Activated T-cell treated with anti-CD3 and anti-CD28 coated beads for 48 hours (primary cell): ENCODE data around the gene CEACAM1.
"Not testable (repeated sequence)": the region's sequence is repeated elsewhere in the genome, so short reads cannot be mapped to it uniquely, and the experiment has no call there.

Source experiments
- DNase-seq: peaks from one replicate; pipeline ENCODE4 v3.0.0-alpha.2; 2020; ENCODE audit warnings: low read depth

CEACAM1 gene

GRCh38 chr19:42473686-42474085 is 54.6 kb downstream of the CEACAM1 start:
- DNase-seq = no peak

GRCh38 chr19:42472402-42473147 is 55.7 kb downstream of the CEACAM1 start:
- DNase-seq = no peak

GRCh38 chr19:42471554-42472249 is 56.6 kb downstream of the CEACAM1 start:
- no peak for DNase-seq

- peak; percentile 9 for DNase-seq
Measured at GRCh38 chr19:42469311-42470235, 58.7 kb downstream of the CEACAM1 start.

GRCh38 chr19:42468273-42468796 is 59.9 kb downstream of the CEACAM1 start:
- no peak for DNase-seq

- no peak for DNase-seq
Measured at GRCh38 chr19:42467183-42467760, 61.0 kb downstream of the CEACAM1 start.

- DNase-seq = no peak
Measured at GRCh38 chr19:42466521-42467182, 61.6 kb downstream of the CEACAM1 start.

- no peak for DNase-seq
Measured at GRCh38 chr19:42465827-42466280, 62.4 kb downstream of the CEACAM1 start.

- DNase-seq = no peak
Measured at GRCh38 chr19:42461700-42462324, 66.5 kb downstream of the CEACAM1 start.

GRCh38 chr19:42461231-42461630 is 67.0 kb downstream of the CEACAM1 start:
- not testable (repeated sequence) for DNase-seq

- no peak for DNase-seq
Measured at GRCh38 chr19:42459926-42460325, 68.4 kb downstream of the CEACAM1 start.
